NCI-H446 treated with DMSO at 0.1 percent for 48 hours (cell line): ENCODE measurements around the gene HLA-DQB1.
"Not testable (repeated sequence)": the region's sequence is repeated elsewhere in the genome, so short reads cannot be mapped to it uniquely, and the experiment has no call there.

ENCODE experiments used
- DNase-seq: peaks from one replicate; lab custom pipeline; 2025; lab: John Stamatoyannopoulos, UW

The HLA-DQB1 gene

DNA sequence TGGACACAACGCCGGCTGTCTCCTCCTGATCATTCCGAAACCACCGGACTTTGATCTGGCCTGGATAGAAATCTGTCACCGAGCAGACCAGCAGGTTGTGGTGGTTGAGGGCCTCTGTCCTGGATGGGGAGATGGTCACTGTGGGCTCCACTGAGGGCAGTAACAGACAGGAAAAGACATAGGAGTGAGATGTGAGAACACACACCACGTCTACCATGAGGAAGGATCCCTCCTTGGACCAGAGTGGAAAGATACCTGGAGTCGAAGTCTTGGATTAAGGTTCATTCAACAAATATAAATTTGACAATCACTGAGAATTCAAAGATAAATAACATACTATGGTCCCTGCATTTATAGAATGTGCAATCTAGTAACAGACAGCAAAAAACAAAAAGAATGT is 4.4 kb downstream of the HLA-DQB1 start:
- DNase-seq: no peak

DNA sequence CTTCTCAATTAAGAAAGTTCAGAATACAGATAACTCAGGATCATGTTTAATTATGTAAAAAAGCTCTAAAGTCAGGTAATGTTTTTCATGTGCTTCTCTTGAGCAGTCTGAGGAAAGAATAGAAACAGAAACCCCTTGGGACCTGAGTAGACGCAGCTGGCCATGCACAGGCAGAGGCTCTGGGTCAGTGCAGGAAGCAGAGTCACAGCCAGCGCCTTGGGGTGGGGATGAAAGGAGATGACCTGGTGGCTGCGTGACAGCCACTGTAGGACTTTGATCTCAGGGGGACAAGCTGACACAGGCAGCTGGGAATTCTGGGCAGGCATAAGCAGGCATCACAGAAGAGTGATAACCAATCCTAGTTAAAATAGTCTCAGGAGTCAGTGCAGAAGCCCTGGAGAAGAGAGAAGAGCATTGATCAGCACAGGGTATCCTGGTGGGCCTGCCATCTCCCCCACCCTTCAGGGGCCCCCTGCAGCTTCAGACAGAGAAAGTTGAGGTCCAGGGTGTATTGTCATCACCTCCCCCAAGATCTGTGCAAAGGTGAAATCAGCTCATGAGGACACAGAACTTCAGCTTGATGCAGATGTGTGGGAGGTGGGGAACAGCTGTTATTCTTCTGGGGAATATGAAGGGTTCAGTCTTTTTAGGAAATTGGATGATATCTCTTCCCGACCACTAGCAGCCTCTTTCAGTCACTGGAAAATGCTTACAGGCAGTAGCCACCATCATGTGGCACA is 6.4 kb downstream of the HLA-DQB1 start:
- no peak for DNase-seq

DNA sequence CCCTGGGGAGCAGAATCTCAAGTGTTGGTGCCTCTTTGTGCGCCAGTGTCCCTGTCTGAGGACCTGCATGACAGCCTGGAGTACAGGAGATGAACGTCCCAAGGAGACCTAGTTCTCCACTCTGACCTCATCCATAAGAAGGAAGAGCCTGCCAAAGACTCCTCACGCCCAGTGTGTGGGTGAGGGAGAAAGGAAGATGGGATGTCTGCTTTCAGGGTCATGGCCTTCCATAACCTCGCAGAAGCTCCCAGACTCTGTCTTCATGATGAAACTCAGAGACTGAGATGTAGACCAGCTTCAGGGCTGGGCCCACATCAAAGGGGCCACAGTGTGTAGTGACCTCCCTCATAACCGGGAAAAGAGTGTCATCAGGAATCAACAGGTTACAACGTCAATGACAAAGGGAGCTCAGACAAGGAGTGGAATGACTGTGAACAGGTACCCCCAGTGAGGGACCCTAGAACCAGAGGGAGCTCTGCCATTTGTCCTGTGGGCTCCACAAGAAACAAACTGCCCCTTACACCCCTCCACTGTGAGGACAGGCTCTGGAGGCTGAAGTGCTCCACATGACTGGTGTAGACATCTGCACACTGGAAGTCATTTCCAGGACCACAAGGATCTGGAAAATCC is 8.1 kb downstream of the HLA-DQB1 start:
- DNase-seq: no peak

DNA sequence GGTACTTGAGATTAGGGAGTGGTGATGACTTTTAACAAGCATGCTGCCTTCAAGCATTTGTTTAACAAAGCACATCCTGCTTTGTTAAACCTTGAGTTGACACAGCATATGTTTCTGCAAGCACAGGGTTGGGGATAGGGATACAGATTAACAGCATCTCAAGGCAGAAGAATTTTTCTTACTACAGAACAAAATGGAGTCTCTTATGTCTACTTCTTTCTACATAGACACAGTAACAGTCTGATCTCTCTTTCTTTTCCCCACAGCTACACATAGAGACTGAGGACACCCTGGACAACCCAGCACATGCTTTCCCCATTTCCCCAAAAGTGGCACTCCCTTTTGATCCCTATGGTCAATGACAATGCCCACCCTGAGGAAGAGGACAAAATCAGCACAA is 8.6 kb downstream of the HLA-DQB1 start:
- not testable (repeated sequence) for DNase-seq

DNA sequence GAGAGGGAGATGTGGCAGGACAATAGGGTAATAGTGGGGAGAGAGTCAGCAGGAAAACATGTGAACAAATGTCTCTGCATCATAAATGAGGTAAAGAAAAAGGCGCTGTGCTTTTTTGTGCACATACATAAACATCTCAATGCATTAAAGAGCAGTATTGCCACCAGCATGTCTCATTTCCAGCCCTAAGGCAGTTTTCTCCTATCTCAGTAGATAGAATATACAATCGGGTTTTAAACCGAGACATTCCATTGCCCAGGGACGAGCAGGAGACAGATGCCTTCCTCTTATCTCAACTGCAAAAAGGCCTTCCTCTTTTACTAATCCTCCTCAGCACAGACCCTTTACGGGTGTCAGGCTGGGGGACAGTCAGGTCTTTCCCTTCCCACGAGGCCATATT is 9.1 kb downstream of the HLA-DQB1 start:
- not testable (repeated sequence) for DNase-seq

DNA sequence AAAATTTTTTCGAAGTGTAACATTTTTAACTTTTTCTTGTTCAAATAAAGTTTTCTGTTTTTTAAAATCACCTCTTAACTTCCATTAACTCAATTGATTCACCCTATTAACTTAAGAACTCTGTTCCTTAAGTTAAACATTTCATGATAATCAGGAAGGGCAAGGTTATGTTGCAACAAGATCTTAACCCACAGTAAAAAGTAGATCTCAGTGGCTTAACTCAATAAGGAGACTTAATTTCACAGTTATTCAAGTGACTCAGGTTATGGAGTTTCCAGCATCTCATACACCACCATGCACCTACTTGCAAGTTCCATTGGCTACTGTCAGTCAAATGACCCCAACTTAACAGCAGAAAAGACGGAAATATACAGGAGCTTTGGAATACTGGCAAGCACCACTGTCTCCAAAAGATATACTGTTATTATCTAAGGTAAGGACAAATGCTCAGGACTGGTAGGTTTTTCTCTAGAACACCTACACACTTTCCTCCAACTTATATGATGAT is 11.2 kb downstream of the HLA-DQB1 start:
- DNase-seq: no peak

DNA sequence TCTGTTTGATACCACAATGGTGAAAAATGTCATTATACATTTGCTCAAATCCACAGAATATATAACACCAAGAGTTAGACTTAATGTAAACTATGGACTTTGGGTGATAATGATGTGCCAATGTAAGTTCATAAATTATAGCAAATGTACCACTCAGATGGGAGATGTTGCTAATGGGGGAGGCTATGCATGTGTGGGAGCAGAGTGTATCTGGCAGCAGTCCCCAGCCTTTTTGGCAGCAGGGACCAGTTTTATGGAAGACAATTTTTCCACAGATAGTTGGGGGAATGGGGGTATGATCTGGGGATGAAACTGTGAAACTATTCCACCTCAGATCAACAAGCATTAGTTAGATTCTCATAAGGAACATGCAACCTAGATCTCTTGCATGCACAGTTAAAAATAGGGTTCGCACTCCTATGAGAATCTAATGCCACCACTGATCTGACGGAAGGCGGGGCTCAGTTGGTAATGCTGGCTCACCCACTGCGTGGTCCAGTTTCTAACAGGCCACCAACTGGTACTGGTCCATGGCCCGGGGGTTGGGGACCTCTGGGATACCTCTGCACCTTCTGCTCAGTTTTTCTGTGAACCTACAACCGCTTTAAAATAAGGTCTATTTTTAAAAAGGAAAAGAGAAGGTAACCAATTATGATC is 21.3 kb downstream of the HLA-DQB1 start:
- DNase-seq: no peak

DNA sequence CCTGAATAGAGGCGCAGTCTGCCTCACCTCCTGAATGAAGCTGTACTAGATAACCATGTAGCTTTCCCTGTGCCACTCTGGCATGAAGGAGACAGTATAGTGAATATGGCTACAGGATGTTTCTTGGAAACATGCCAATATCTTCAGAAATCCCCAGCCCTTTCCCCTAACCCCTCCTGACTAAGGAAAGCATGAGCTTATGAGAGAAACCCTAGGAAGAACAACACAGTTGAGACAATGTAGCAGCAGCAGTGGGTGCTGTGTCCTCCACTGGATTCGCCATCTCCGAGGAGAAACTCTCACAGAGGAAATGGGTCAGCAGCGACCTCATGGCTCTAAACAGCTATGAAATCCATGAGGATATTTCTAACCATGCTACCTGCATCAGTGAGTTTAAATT is 22.6 kb downstream of the HLA-DQB1 start:
- no peak for DNase-seq

DNA sequence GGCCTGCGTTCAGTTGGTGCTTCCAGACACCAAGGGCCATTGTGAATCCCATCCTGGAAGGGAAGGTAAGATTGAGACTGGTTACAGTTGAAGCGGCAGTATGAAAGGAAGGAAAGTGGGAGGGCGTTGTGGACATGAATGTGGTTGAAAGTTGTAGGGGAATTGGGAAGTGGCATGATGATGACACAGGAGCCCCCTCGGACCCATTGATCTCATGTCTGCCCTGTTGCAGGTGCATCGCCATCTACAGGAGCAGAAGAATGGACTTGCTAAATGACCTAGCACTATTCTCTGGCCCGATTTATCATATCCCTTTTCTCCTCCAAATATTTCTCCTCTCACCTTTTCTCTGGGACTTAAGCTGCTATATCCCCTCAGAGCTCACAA is 23.7 kb downstream of the HLA-DQB1 start:
- no peak for DNase-seq

DNA sequence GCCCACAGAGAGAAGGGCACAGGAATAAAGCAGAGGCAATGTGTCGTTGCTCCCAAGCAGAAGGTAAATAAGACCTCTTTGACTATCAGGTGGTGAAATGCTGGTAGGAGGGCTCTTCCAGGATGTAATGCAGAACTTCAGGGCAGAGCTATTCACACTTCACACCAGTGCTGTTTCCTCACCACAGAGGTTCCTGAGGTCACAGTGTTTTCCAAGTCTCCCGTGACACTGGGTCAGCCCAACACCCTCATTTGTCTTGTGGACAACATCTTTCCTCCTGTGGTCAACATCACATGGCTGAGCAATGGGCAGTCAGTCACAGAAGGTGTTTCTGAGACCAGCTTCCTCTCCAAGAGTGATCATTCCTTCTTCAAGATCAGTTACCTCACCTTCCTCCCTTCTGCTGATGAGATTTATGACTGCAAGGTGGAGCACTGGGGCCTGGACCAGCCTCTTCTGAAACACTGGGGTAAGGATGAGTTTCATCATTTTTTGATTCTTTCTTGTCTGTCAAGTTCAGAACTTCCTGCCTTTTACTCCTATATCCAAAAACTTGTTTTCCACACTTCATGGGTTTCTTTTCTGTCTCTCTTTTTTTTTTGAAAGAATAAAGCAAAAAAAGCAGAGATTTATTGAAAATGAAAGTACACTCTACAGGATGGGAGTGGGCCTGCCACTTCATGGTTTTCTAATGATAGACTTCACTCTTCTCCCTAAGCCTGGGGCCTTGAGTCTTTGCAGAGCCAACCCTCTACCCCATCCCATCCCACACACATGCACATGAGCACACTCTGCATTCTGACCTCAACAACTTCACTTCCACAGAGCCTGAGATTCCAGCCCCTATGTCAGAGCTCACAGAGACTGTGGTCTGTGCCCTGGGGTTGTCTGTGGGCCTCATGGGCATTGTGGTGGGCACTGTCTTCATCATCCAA is 24.4 kb downstream of the HLA-DQB1 start:
- not testable (repeated sequence) for DNase-seq

DNA sequence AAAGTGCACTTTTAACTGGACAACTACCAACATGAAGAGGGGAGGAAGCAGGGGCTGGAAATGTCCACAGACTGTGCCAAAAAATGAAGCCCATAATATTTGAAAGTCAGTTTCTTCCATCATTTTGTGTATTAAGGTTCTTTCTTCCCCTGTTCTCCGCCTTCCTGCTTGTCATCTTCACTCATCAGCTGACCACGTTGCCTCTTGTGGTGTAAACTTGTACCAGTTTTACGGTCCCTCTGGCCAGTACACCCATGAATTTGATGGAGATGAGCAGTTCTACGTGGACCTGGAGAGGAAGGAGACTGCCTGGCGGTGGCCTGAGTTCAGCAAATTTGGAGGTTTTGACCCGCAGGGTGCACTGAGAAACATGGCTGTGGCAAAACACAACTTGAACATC is 25.3 kb downstream of the HLA-DQB1 start:
- DNase-seq: no peak

DNA sequence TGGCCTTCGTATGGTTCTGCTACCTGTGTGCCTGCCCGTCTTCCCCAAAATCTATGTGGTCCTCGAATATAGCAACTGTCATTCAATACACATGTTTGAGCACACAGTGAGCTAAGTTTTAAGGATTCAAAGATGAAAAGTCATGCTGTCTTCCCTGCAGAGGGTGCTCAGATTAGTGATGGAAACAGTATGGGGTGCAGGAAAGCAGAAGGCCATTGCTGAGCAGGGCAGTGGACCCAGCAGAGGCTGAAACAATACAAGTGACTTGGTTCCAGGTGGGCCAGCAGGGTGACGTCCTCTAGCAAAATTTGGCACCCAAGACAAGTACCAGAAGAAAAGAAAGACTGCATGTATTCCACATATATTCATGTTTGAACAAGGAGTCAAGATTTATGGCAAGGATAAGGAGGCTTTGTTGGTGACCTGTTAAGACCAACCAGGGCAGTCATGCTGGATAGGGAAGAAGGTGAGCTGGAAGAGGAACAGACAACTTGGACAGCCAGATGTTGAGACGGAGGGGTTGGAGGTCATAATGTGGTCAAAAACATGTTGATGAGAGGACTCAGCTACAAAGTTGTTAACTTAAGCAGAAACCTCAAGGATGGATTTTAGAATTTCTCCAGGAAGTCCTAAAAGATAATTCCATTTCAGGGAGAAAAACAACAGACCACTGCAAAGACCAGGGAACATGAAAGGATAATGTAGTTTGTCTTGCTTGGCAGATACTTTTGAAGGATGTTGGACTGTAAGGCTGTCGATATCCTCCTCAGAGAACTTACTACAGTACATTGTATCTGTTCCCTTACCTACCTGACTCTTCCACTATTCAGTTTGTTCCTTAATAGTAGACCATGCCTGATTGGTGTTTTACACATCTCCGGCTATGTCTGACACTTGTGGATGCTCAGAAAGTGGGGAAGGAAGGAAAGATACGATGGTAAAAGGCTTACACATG is 26.7 kb downstream of the HLA-DQB1 start:
- no peak for DNase-seq

DNA sequence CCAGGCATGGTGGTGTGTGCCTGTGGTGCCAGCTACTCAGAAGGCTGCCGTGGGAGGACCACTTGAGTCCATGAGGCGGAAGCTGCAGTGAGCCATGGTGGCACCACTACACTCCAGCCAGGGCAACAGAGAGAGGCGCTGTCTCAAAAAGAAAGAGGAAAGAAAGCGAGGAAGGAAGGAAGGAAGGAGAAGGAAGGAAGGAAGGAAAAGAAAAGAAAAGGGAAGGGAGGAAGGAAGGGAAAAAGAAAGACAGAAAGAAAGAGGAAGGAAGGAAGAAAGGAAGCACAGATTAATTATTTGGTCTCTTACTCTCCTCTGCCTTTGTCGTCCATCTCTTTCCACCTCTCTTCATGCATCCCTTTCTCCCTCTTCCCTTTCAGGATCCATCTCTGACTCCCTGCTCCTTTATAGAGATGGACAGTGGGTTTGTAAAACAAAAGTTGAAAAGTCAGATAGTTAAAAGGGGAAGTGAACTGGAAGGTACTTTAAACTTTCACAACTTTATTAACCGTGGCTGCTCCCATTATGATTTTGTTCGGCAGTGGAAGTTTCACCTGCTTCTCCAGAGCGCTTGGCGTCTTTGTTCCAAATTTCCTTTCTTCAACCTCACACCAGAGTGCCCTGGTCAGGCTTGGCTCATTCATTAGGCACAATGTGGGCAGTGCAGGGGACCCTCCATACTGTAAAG is 27.8 kb downstream of the HLA-DQB1 start:
- no peak for DNase-seq

DNA sequence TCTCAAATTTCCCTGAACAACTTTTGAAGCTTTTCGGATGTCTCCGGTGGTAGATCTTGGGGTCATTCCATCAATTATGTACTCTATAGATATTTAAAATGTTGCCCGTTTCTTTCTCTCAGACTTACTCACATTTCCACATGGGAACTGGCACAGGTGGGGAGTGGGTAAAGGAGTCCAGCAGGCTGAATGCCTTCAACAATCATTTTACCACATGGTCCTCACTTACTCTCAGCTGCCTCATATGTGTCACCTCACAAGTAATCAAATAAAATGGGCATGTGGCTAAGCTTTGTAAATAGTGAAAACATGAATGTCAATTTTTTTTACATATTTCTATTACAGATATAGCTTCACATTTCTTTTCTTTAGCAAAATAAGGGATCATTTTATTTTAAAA is 28.6 kb downstream of the HLA-DQB1 start:
- DNase-seq: no peak

DNA sequence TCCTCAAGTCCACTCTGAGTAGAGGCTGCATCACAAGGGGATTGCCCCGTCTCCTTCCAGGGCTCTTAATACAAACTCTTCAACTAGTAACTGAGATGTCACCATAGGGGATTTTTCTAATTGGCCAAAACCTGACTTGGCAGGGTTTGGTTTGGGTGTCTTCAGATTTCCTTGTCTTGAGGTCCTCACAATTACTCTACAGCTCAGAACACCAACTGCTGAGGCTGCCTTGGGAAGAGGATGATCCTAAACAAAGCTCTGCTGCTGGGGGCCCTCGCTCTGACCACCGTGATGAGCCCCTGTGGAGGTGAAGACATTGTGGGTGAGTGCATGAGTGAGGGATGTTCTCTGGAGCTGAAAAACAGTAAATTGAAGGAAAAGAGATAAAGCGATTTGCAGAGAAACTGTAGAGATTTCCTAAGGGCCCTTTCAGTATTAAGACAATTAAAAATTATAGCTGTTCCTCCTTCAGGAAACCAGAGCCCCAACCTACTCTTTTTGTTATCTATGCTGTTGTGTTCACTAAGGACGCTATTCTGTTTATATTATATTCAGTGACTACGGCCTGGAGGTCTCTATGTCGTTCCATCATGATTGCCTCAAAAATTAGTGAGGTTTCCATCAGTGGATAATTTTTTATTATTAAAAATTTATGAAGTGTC is 29.1 kb downstream of the HLA-DQB1 start, which contains the start of gene HLA-DQA1:
TSS of gene HLA-DQA1 (plus strand) at position 188 of the 662 bp plus-strand sequence. CDS start at position 241, 53 bp downstream.
- no peak for DNase-seq

DNA sequence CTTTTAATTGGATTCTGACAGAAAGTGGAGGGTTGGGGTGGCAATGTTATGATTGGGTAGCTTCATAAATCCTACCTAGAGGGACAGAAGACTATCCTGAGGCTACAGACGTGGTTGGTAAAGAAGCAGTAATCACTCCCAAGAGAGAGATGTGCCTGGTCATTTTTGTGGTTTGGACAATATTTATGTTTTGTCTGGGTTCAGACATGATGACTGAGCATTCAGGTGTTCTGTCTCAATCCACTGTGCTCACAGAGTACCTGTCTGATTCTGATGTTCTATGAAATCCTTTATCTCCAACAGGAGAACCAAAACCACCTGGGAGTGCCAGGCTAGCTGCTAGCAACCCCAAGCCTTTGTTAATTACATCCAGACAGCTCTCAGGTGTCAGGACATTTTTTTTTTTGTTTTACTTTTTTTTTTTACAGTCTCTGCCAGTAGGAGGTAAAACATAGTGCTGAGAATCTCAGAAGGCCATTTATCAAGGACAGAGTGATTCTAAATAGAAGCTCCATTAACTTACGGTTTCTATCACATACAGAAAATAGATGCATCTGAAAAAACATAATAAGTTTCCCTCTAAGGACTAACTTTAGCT is 30.8 kb downstream of the HLA-DQB1 start:
- DNase-seq: no peak

DNA sequence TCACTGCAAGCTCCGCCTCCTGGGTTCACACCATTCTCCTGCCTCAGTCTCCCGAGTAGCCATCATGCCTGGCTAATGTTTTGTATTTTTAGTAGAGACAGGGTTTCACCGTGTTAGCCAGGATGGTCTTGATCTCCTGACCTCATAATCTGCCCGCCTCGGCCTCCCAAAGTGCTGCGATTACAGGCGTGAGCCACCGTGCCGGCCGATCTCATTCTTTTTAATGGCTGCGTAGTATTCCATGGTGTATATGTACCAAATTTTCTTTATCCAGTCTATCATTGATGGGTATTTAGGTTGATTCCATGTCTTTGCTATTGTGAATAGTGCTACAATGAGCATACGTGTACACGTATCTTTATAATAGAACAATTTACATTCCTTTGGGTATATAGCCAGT is 36.7 kb downstream of the HLA-DQB1 start:
- DNase-seq: not testable (repeated sequence)

DNA sequence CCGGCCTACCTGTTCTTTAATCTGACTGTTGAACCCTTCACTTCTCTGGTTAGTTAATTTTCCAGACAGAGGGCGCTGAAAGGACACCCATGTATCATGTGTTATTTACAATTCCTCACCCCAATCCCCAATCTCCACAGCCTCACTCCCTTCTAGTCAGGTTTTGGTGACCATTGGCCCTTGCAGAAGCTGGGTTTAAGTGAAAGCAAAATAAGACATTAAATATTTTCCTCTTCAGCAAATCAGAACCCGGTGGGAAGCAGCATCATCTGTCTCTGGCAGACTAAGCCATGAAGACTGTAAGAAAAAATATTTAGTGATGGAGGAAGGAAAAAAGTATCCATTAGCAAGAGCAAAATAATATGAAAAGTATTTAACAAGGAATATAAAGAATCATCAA is 38.6 kb downstream of the HLA-DQB1 start:
- DNase-seq: no peak

DNA sequence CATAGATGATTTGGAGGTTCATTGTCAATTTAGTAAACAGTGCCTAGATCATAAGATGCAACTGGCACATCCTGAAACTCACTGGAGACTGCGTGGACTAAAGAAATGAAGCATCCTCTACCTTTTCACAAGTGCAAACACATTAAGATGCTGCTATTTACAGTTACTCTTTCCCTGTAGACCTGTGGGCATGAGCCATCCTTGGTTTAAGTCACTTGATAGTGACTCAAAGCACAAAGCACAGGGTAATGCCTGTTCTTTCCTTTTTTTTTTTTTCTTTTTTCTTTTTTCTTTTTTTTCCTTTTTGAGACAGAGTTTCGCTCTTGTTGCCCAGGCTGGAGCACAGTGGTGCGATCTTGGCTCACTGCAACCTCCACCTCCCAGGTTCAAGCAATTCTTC is 39.2 kb downstream of the HLA-DQB1 start:
- no peak for DNase-seq
